Measurements from ENCODE around the gene GSS.

DNA sequence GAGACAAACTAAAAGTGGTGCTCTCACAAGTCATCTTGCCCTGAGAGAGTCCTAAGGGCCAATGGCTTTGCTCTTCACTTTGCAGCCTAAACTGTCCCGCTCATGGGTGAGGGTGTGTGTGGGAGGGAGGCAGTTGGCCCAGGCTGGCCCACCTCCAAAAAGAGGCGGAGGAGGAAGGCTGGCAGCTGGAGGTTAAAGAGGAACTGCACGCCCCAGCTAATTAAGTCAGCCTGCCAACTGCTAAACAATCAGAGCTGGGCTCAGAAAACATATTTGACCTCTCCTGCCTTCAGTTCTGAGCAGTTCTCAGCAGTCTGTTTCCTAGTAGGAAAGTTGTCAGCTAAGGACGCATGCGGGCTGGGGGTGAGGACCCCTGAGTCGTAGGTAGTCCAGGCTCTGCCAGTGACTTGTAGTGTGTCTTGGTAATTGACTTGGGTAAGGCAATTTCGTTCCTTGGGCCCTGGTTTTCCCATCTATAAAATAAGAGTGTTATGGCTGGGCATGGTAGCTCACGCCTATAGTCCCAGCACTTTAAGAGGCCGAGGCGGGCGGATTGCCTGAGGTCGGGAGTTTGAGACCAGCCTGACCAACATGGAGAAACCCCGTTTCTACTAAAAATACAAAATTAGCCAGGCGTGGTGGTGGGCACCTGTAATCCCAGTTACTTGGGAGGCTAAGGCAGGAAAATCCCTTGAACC, 17.0 kb downstream of the GSS start:
- peak; percentile 41 for TF ChIP-seq POLR2A (IDR thresholded peaks at IDR 0.05)
- no peak for TF ChIP-seq CTCF (IDR thresholded peaks at IDR 0.05)
- TF ChIP-seq POLR2AphosphoS5 (IDR thresholded peaks at IDR 0.05) = peak; percentile 13 to 59 (median 46)
- no peak for TF ChIP-seq EP300 (IDR thresholded peaks at IDR 0.05; ENCODE audit: low read depth)

All from transverse colon (tissue), 4 donors.